Suppressor macrophage treated with lipopolysaccharide for 1 hour (primary cell): ENCODE data around the gene BIK.

Experiments used
- DNase-seq, 3 donors: peaks; one replicate each; pipeline ENCODE4 v3.0.0-alpha.2; 2020 to 2022

BIK gene

DNA sequence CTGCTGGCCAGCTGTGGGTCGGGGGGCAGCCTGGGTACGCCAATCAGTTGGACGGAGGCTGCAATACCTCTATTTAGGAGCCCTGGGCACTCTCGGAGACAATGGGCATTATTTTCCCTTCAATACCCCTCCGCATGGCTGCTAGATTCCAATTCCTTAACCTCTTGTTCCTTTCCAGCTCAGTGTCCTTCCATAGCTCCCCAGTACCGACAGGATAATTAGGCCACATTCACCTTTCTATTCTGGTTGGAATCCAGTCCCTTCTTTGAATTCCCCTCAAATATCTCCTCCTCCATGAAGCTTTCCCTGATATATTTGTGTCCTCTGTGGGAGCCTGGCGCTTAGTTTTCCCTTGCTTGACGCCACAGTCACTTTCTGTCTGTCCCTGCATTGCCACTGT, 4.2 kb upstream of the BIK start:
- no peak for DNase-seq

DNA sequence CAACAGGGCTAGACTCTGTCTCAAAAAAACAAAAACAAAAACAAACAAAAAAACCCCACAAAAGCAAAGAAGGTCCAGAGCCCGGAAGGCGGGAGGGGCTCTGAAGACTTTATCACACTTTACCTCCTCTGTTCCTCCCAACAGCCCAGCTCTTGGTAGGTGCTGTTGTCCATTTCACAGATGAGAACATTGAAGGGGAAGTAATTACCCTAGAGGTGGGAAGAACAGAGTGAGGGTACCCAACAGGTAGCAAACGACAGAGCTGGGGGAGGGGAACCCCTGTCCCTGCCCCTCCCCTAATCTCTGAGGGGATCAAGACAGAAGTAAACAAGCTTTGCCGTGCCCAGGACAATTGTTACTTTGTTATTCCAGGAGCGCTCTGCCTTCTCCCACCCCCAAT, 1.0 kb upstream of the BIK start:
- no peak for DNase-seq

DNA sequence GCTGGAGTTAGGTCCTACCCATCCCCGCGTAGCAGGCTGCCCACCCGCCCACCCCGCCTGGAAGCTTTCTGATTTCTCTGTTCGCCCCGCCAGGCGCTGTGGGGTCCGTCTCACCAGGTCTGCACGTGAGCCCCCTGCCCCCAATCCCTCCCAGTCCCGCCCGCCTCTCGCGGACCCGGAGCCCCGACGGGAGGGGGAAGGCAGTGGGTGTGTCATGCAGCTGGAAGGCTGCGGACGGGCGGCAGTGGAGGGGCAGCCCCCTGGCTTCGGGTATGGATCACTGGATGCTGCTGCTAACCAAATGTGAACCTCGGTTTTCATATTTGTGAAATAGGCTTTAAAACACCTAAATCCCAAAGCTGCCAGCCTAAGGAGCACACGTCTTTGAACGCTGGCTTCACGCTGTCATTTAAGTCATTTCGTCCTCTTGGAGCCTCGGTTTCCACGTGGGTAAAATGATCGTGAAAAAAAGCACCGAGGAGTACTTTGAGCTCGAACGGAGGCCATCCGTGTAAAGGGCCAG, 568 bp upstream of the BIK start:
- DNase-seq = no peak

DNA sequence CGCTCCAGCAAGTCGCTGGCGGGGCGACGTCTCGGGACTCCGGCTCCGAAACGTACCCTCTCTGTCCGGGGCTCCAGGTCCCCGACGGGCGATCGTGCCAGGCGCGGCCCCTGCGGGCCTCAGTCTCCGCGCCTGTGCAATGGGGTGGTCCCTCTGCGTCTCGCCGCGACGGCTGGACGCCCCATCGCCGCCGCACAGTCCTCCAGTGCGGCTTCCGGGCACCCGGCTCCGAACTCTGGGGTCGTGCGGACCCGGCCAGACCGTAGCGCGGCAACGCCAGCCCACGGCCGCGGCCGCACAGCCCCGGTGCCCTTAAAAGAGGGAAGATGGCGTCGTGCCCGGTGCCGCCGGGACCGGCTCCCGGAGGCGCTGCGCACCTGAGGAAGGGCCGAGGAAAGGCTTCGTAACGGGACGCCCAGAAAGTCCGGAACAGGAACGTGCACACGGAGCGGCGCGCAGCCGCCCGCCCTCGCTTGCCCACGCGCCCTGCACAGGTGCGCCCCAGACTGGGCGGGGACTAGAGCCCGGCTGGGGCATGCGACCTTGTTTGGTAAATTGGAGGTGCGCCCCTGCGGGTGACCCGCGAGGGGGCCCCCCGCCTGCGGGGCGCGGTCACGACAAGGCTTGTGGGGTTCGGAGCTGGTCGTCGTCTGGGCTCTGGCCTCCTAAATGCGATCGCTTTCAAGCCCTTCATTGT, 525 bp downstream of the BIK start:
- peak in 1 of 3 donors; percentile 36 for DNase-seq

DNA sequence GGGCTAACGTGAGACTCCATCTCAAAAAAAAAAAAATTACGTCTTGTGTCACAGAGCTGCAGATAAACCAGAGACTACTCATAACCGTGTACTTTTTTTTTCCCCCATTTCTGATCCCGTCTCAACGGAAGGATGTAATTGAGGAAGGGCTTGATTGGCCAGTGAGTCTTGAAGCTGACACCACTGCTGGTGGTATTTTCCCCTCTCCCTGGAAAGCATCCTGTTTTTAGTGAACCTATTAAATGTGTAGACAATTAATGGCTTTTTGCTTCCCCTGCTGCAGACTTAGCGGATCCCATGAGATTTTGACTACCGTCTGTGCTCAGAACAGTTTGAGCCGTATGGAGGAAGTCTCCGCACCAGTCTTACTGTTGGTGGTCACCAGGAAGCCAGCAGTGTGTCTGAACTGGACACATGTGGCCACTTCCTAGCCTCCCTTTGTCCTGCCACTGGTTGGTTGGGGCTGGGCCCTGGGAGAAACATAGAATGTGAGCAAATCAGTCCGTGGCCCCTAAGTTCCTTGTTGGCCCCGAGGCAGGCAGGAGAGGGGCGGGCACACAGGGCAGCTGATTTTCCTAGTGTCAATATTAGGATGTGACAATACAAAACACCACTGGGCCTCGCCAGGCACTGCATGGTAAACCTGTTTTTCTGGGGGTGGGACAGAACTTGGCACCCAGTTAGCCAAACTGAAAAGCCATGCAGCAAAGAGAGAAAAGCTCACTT, 3.1 kb downstream of the BIK start:
- DNase-seq = peak in 2 of 3 donors; percentile 56 to 59

DNA sequence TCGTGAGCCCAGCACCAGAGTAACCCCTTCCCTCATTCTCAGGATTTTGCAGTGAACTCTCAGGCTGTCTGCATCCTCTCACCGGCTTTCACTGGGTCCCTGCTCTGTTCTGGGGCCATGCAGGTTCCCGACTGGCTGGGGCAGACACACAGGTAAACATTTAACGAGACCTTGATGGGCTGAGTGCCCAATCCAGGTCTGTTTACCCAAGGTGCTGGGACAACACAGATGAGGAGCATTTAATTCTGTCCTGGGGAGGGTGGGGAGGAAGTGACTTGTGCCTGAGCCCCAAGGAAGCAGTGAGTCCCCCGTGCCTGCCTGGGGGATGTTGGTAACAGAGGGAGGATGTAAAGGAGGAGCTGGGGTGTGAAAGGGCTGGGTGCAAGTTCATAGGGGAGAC, 4.4 kb downstream of the BIK start:
- DNase-seq = no peak

DNA sequence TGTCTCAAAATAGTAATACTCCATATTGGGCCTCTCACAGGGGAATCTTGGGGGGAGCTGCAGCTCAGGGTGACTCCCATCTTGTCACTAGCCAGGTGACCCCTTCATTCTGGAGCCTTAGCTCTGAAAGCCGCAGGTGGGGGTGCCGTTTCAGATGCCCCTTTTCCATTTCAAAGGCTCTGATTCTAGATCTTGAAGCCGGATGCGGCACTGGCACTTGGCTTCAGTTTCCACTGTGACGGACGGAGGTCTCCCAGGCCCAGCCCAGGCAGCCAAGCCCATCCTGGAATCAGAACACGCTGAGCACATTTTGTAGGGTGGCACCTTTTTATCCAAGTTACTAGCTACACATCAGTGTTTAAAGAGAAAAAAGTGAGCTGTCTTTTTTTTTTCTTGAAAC, 6.4 kb downstream of the BIK start:
- DNase-seq = no peak

DNA sequence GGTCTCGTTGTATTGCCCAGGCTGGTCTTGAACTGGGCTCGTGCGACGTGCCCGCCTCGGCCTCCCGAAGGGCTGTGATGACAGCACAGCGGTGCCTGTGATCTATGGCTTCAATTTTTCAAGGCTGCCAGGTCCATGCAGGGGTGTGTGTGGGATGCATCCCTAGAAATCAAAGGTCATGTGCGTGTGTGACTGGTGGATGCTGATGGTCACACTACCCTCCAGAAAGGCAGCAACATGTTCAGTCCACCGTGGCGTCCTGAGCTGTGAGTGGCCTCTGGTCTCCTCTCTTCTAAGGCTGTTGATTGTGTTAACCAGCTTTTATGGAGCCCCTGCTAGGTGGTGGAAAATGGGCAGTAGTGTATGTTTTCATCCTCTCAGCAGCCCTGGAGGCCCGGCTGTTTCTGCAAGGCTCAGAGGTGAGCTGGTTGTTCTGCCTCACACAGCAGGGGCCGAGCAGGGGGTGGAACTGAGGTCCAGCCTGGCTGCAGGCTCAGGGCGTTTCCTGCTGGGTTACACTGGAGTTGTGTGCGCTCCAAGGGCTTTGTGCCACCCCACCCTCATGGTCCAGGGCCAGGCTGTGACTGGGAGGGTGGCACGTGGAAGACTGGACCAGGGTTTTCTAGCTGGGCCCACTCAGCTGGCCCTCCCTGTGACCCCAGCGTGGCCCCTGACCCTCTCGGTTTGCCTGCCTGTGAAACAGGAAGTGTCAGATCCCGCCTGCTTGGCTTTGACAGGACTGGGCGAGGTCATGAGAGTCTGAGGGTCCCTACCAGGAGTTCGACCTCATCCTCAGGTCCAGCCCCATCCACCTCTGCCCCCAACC, 7.7 kb downstream of the BIK start:
- peak in 1 of 3 donors; percentile 34 for DNase-seq

DNA sequence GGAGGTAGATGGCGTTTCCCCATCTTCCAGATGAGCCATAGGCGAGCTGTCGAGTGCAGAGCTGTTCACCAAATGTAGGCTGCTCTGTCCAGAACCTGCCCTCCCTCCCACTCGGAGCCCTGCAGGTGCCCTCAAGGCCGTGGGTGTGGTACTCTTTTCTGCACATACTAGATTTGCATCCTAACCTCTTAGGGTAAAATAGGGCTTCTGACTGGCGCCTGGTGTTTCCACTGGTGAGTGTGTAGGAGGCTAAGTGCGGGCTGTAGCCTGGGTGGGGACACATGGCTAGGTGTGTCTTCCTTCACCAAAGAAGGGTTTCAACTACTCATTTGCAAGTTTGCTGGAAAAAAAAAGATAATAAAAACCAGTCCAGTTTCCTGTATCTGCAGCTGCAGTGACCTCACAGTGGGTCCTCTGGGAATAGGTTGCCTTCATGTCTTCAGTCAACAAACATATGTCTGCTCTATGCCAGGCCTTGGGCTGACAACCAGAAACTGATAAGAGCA, 8.5 kb downstream of the BIK start:
- no peak for DNase-seq

DNA sequence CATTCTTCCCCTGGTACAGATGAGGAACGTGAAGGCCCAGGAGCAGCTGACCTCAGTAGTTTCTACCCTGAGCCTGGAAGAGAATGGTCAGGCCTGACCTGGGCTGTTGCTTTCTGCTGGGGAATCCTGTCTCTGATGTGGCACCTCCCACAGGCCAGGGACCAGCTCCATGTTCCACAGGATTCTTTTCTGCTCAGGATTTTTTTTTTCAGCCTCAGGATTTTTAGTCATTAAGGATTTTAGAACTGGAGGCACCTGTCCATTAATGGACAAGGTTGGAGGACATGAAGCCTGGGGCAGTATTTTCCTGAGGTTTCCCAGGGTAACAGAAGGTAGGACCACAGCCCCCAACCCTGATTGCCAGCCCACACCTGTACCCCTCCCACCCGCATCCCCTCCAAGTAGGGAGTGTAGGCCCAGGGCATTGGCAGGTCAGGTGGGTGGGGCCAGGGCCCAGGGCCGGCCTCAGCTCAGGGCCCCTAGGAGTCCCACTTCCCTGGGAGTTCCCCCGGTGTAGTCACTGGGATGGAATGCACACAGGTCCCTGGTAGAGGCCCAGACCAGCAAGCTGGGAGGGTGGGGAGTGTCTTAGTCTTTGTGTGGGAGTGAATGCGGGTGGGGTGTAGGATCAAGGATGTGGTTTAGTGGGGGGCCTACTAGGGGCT, 16.1 kb downstream of the BIK start:
- peak; percentile 65 to 75 (median 66) for DNase-seq

DNA sequence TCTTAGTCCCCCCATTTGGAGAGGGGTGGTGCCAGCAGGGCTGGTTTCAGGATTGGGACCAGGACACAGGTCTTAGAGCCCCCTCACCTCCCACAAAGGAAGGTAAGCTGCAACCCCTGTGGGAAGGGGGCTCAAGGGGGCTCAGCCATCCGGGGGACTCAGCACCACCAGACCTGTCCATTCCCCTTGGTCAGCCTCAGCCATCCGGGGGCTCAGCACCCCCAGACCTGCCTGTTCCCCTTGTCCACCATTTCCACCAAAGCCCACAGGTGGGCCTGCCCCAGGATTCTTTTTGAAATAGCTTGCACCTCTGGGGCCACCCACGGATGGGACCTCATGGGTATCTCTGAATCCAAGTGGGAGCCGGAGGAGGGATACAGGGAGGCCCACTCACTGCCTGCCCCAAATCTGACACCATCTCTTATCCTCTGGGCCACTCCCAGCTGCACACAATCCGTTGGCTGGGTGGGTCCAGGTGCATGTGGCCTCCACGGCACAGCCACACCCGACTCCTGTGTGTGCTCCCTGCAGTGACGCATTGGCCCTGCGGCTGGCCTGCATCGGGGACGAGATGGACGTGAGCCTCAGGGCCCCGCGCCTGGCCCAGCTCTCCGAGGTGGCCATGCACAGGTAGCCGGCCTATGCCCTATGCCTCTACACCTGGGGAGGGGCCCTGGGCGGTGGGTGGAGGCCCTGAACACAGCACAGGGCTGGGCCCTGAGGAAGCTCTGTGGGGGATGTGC, 16.8 kb downstream of the BIK start:
- DNase-seq = no peak

DNA sequence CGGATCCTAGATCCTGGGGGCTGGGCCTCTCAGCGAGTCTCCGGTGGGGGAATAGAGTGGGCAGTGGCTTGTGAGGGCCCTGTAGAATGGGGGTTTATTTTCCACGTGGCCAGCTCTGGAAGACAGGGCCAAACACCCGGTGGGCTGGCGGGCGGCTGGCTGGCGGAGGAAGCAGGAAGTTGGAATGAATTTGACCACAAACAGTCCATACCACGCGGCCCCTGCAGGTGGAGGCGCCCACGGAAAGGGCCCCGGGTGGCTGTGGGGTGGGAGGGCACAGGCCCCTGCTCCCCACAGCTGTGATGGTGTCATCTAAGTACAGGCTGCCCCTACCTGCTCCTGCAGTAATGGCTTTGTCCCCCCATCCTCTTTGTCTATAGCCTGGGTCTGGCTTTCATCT, 17.6 kb downstream of the BIK start:
- DNase-seq = no peak

DNA sequence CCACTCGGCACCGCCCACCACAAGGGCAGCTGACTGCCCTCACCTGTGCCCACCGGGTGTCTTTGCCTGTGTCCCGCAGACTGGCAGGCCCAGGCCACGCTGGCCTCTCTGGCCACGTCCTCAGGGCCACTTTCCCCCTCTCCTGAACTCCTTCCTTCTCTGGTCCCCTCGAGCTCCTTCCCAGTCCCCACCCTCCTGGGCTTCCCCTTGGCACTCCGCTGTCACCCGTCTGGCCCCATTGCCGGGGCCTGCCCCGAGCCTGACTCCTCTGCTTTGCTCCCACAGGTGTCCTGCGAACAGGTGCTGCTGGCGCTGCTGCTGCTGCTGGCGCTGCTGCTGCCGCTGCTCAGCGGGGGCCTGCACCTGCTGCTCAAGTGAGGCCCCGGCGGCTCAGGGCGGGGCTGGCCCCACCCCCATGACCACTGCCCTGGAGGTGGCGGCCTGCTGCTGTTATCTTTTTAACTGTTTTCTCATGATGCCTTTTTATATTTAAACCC, 18.4 kb downstream of the BIK start:
- peak in 1 of 3 donors; percentile 30 for DNase-seq

DNA sequence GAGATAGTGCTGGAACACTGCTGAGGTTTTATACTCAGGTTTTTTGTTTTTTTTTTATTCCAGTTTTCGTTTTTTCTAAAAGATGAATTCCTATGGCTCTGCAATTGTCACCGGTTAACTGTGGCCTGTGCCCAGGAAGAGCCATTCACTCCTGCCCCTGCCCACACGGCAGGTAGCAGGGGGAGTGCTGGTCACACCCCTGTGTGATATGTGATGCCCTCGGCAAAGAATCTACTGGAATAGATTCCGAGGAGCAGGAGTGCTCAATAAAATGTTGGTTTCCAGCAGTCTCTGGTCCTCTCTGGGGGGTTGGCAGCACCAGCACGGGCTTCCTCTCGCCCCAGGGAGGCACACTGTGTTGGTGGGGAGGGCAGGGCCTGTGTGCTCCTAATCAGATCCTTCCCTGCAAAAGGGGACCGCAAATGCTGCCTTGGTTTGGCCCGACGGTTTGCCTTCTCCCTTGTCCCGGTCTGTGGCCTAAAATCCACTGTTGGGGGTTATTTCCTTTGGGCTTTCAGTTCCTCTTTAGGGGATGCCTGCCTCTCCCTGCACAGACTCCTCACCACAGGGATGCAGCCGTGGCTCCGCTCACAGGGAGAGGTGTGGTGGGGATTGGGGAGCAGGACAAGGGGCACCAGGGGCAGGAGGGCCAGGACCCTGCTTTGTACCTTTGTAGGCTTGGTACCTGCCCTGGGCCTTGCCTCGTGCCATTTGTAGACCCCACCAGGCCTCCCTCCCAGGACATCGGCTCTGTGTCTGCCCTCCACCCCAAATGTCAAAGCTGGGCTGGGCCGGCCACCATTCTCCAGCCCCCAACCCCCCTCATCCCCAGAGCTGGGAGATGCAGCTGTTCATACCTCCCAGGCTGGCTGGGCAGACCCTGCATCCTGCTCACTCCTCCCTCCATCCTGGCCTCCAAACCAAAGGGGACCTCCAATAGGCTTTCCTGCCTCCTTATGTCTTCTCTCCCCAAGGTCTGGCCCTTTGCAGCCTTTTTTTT, 19.2 kb downstream of the BIK start:
- peak in 2 of 3 donors; percentile 60 to 62 for DNase-seq

DNA sequence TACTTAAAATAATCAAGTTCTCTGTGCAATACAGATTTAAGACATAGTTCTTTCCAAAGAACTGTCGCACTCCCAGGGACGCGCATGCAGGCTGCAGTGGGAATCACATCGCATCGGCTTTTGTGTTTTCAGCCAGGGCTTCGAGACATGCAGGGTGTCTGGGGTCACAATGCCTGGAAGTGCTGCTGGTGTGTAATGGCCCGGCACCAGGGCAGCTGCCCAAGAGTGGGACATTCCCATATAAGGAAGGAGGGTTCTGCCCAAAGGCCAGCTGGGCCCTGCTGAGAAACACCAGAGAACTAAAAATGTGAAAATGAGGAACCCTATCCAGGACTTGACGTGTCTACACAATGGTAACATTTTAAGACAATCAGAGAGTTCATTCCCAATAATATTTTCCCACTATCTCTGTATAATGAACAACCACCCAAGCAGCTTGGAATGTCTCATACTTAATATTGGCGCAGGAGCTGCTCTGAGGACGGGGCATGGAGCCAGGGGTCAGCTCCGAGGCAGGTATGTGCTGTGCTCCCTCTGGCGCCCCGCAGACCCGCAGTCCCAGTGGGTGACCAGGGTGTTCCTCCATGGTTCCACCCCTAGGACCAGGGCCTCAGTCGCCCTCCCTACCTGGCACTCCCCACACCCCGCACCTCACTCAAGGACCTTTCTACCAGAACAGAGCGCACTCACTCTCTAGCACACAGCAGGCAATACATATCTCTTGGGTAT, 21.4 kb downstream of the BIK start:
- no peak for DNase-seq

DNA sequence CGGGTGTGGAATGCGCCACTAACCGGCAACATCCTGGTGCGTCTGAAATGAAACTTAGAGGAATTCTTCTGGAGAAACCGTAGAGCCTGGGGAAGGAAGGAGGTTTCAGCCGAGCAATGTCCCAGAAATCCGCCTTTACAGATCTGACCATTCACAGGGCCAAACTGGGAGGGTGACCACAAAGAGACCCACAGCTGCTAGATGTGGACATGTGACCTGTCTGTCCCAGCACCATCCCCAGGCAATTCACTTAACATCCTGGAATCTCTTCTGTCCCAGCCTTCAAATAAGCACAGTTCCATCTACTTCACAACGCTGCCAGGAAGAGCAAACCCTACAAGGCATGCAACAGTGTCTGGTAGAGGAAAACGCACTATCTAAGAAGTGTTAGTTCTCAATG, 22.9 kb downstream of the BIK start:
- no peak for DNase-seq

DNA sequence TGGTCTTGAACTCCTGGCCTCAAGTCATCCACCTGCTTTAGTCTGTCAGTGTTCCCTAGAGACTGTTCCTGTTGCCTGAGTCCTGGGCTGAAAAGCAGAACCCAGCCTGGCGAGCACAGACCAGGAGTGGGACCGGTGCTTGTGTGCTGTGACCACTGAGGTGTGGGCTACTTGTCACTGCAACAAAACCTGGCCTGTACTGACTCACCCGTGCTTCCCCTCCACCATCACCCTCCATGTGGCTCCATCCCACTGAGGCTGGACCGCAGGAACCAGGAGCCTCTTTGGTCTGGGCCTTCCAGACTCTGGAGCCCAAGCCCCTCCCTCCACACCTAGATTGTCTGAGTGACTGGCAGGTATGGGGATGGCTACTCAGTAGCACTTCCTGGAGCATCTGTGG, 24.0 kb downstream of the BIK start:
- no peak for DNase-seq

DNA sequence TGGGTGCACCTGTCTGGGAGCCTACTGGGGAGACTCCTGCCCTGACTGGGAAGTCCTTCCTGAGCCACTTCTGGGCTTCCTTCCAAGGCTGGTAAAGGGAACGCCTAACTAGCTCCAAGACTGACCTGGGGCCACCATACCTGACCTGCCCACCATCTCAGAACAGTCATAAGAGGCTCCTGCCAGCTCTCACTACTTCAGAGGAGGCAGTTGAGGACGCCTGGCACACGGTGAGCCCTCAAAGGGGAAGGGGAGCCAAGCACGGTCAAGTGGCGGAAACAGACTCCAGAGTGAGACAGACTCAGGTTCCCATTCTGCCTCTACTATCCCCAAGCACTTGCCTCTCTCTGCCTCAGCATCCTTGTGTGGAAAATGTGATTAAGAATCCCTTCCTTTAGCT, 25.0 kb downstream of the BIK start:
- no peak for DNase-seq

DNA sequence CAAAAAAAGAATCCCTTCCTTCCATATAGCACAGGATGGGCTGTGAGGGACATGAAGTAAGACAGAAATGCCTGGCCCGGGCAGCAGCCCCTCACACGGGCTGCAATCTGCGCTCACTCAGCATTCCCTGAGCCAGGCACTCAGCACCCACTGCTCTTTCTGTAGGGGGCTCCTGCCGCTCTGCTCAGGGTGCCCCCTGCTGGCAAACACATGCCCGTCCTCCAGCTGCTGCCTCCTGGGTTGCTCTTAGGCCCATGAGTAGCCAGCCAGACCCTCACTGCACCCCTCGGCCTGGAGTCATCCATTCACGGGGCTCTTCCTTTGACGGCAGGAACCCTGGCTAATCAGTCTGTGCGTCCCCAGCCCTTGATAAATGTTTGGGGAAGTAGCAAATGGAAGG, 25.7 kb downstream of the BIK start:
- peak; percentile 56 to 80 (median 61) for DNase-seq

DNA sequence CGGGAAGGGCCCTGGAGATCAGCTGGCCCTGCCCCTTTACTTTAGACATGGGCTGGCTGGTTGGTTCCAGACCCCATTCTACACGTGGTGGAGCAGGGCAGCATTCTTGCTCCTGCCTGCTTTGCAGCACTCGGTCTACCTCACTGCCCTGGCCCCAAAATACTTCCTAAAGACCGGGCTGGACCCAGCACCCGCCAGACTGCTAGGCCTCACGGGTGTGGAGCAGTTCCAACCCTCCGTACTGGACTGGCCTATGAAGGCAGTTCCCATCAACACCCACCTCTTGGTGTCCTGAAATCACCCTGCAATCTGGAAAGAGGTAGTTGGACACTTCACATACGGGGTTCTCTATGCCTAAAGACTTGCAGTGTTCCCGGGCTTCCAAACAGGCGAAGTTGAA, 26.3 kb downstream of the BIK start:
- DNase-seq = no peak
